HEK293 (cell line): Measurements from ENCODE around the gene OPALIN.

Experiments
- CTCF ChIP-seq: fragments of 450-650 bp; formaldehyde crosslinking; IDR thresholded peaks from 2 replicates; pipeline ENCODE4 v1.5.1; 2016; ENCODE audit warnings: missing biosample characterization, missing genetic modification characterization
- KLF1 ChIP-seq: fragments of 450-650 bp; formaldehyde crosslinking; IDR thresholded peaks from 2 replicates; pipeline ENCODE4 v1.5.1; 2016; ENCODE audit warnings: missing biosample characterization, missing genetic modification characterization
- PBX3 ChIP-seq: sonication (generic); formaldehyde crosslinking; IDR thresholded peaks from 2 replicates; pipeline ENCODE4 v1.8.1; 2022; ENCODE audit warnings: mild to moderate bottlenecking, moderate library complexity, missing genetic modification reagents
- REST ChIP-seq: fragments of 450-650 bp; formaldehyde crosslinking; IDR thresholded peaks from 2 replicates; pipeline ENCODE4 v1.5.1; 2016; ENCODE audit warnings: missing biosample characterization, missing genetic modification characterization
- ZNF366 ChIP-seq: fragments of 450-650 bp; formaldehyde crosslinking; conservative IDR thresholded peaks from 2 replicates; pipeline ENCODE4 v1.5.1; 2016; ENCODE audit warnings: missing biosample characterization, missing genetic modification characterization
- ZNF48 ChIP-seq: fragments of 450-650 bp; formaldehyde crosslinking; IDR thresholded peaks from 2 replicates; pipeline ENCODE4 v1.5.1; 2016; ENCODE audit warnings: missing biosample characterization, missing genetic modification characterization
- ZNF660 ChIP-seq: fragments of 450-650 bp; IDR thresholded peaks from 2 replicates; pipeline ENCODE4 v1.5.1; 2018; ENCODE audit warnings: missing biosample characterization, mild to moderate bottlenecking, missing genetic modification characterization
- ZSCAN4 ChIP-seq: fragments of 450-650 bp; formaldehyde crosslinking; IDR thresholded peaks from 2 replicates; pipeline ENCODE4 v1.5.1; 2017; ENCODE audit warnings: missing biosample characterization, missing genetic modification characterization

GRCh38 chr10:96395931-96396877 is 37.4 kb upstream of the OPALIN start:
- peak; percentile 68 for TF ChIP-seq CTCF (tag by site-specific recombination)
- TF ChIP-seq KLF1 (tag by site-specific recombination): no peak
- TF ChIP-seq ZNF48 (tag by site-specific recombination): no peak
- TF ChIP-seq PBX3 (CRISPR knock-in tag): no peak
- no peak for TF ChIP-seq ZNF366 (tag by site-specific recombination)
- TF ChIP-seq ZNF660 (tag by site-specific recombination): no peak
- TF ChIP-seq ZSCAN4 (tag by site-specific recombination): no peak
- no peak for TF ChIP-seq REST (tag by site-specific recombination)
